Tongue (tissue), 2 donors: ENCODE results near the gene MECP2. TPM values are rescaled to one million over a fixed set of nuclear protein-coding genes. Genes with fewer than 3 reads are reported as not detected.
A peak's percentile ranks its signal among the peaks of the same experiment; 100 is the strongest.

ENCODE experiments used
- DNase-seq: peaks from one replicate; pipeline ENCODE4 v3.0.0-alpha.2; 2015
- total RNA-seq: library from RNA; depleted of rRNA; stranded (reverse); fragments of >200 nt; gene quantifications from one replicate; pipeline ENCODE4 v1.2.3, GENCODE V29; 2014

Gene MECP2
- total RNA-seq, 1 donor from 2014 or later, result 37.5 TPM

GRCh38 chrX:154059729-154060245 lies 37.7 kb downstream of the MECP2 start:
- no peak for DNase-seq

DNA sequence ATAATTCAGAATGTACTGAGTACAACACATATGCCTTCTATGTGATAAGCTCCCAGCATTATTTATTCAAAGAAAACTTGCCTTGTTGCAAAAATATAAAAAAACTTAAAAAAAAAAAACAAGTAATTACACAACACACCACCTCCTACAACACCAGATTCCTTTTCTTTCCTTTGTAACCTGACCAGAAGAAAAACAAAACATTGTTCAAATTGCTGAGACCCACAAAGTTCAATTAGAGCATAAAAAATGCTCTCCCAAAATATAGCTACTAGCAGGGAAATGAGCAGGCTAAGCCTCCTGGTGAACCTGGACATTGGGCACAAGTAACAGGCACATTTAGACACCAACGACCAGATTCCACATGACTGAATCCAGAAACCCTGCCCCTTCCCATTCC lies 38.3 kb downstream of the MECP2 start:
- DNase-seq, result no peak

GRCh38 chrX:154058214-154058997 lies 39.1 kb downstream of the MECP2 start:
- DNase-seq, result no peak

DNA sequence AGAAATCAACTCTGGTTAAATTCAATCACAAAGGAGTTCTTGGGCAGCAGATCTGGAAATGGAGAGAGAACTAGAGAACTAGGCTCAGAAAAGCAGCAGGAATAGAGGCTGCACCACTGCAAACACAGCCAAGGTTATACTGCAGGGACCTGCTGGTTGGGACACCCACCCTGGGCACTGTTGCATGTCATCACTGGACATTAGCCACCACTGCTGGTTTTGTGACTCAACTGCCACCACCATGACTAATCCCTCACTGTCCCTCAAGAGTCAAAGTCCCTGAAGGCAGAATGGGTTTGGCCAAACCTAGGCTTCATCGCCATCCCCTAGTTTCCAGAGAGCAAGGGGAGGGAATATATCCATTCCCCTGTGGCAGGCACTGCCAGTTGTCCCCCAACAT lies 39.7 kb downstream of the MECP2 start:
- no peak for DNase-seq

DNA sequence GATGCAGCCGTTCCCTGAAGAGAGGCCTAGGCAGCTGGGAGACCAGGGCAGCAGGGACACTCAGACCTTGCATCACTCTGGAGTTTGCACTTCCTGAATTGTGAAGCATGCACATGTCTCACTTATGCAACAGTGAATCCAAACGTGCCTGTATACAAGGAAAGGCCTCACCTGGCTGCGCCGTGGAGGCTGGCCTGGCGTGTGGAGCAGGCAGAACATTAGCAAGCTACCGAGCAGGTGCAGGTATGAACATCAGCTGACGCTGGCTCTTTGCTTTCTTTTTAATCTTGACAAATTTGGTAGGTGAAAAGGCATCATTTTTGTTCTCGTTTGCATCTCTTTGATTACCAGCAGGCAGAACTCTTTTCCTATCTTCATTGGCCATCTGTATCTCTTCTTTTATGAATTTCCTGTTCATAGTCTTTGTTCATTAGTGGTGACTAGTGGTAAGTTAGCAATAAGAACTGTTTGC lies 40.7 kb downstream of the MECP2 start:
- no peak for DNase-seq

GRCh38 chrX:154051201-154051810 lies 46.2 kb downstream of the MECP2 start:
- peak; percentile 84 for DNase-seq

DNA sequence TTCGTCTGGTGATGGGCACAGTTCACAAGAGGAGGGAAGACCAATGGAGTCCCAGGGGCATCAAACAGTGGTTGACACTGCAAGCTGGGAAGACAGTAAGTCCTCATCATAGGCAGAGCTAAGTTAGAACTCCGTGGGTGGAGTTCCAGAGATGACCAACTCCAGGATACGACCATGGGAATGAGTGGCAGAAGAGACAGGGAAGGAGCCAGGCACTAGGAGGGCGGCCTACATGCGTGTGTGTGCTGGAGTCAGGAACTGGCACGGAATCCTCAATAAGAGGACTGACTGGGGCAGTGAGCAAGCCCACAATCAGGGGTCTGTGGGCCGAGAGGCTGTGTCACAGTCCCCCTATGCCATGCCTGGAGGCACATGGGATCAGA lies 47.4 kb downstream of the MECP2 start:
- DNase-seq, result no peak

- no peak for DNase-seq
Observed at GRCh38 chrX:154049209-154050112, 48.1 kb downstream of the MECP2 start.

DNA sequence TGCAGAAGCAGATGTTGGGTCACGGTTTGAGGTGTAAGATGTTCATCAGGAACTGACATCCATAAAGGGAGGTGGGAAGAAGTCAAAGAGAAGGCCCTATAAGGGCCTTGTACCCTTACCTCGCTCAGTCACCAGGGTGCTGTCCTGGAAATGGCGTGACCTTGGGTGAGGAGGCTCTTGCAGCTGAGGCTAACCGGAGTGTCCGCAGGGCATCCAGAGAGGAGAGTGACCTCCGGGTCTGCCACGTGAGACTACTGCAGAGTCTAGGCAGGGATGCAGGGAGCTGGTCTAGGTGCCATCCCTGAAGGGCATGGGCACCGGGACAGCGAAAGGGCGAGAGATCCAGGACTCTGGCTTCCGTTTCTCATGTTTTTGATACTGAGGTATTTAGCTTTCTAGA lies 49.1 kb downstream of the MECP2 start:
- no peak for DNase-seq

GRCh38 chrX:154046940-154047610 lies 50.4 kb downstream of the MECP2 start:
- DNase-seq, result peak; percentile 52

DNA sequence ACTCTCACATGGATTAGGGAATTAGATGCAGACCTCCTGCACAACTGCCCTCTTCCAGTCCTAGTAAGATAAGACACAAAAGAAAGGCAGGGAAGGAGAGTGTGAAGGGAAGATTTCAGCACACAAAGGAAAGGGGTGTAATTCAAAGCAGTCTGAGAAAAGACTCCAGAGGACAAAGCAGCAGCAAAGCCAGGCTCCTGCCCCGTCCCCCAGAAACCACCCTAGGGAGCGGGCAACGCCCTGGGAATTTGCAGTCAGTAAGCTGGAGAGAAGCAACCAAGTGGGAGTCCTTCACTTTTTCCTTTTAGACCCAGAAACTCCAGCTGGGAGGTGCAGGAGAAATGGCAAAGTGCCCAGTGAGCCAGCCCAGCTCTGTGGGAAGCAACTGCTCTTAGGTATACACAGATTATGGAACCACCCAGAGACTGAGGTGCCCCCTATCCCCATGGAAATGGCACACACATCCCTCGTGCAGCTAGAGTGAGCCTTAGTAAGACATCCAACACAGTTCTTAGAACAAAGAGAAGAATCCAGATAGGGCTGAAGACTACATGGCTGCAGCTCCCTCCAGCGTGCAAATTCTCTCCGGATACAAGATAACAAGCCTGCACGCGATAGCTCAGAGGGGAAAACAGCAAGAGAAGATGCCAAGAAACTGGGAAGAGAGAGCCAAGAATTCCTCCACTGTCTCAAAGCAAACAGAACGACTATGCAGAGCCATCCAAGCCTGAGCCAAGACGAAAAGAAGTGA lies 51.3 kb downstream of the MECP2 start:
- DNase-seq, result peak; percentile 81

- DNase-seq, result no peak
Observed at GRCh38 chrX:154044091-154044490, 53.4 kb downstream of the MECP2 start.

GRCh38 chrX:154043003-154043763 lies 54.3 kb downstream of the MECP2 start:
- DNase-seq, result no peak

- DNase-seq, result no peak
Observed at GRCh38 chrX:154040863-154041262, 56.7 kb downstream of the MECP2 start.

GRCh38 chrX:154040307-154040756 lies 57.2 kb downstream of the MECP2 start:
- no peak for DNase-seq

GRCh38 chrX:154039577-154039976 lies 57.9 kb downstream of the MECP2 start:
- no peak for DNase-seq

DNA sequence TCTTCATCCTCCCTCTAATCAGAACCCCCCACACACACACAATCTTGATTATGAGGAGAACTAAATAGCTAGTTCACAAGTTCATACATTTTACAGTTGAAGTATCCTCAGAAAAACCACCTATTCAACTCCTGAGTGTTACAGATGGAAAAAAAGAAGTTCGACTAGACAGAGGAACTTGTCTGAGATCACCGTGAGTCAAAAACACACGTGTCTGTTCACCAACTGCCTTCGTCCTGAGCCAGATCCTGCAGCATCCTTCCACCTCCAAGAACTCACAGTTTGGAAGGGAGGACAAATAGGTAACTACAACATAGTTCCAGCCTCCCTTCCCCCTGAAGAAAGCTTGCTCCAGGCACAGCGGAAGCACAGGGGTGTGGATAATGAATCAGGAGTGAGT lies 58.9 kb downstream of the MECP2 start:
- DNase-seq, result no peak

DNA sequence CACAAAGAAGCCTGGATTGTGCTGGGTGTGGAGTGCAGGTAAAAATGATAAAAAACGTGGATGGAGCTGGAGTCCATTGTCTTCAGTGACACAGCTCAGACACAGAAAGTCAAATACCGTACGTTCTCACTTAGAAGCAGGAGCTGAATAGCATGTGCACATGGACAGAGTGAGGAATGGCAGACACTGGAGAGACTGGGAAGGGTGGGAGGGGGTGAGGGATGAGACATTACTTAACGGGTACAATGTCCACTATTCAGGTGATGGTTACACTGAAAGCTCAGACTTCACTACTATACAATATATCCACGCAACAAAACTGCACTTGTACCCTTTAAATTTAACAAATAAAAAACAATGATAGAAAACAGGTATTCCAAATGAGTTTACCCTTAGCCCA lies 59.8 kb downstream of the MECP2 start:
- no peak for DNase-seq

GRCh38 chrX:154036513-154036912 lies 61.0 kb downstream of the MECP2 start:
- no peak for DNase-seq

DNA sequence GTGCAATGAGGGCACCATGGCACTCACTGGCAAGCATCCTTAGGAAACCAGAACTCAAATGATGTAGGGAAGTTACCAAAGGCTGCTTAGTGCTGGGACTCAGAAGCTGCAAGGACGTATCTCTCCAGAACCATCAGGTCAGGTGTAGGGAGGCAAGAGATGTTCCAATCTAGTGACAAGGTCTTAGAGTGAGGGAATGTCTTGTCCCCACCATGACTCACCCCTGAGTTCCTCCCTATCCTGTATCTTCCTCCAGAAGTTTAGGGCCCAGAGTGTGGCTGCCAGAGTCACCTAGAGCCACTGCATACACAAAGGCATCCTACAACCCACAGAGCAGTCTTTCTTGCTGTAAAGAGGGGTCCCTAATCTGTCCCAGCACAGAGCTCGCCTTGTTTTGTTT lies 63.7 kb downstream of the MECP2 start:
- no peak for DNase-seq
